ENCODE results near the gene HAVCR1. TPM values are rescaled to one million over a fixed set of nuclear protein-coding genes. Genes with fewer than 3 reads are reported as not detected.
"Not testable (repeated sequence)": the region's sequence is repeated elsewhere in the genome, so short reads cannot be mapped to it uniquely, and the experiment has no call there.

HAVCR1 gene
- total and polyA plus RNA-seq, 2 donors (not counting 1 experiment from before 2014, with no cell fraction given): not detected

DNA sequence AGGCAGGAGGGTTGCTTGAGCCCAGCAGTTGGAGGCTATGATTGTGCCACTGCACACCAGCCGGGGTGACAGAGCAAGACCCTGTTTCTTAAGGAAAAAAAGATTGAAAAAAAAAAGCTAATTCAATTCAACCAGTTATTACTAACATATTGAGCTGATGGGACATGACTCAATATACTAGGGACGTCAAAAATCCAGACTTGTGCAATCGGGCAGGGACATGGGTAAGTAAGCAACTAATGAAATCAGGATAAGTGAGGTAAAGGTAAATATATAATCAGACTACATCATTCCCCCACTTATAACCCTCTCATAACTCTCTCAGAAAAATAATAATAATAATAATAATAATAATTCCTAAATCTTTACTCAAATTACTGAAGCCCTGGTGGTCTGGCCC is 975 bp upstream of the HAVCR1 start:
- H3K27ac ChIP-seq (ENCODE audit: low read length in 2 of 2): no peak overlapping the region
- no peaks in the 10 kb centered on the region for H3K79me2 ChIP-seq (ENCODE audit: control insufficient read depth, insufficient read depth, low read length)
- no peak overlapping the region for H3K4me3 ChIP-seq (ENCODE audit: control extremely low read depth in 1 of 5, extremely low read depth in 1 of 5, insufficient read depth in 1 of 5, low read depth in 2 of 5, low read length in 4 of 5)
- Mint-ChIP-seq H3K4me3 (no peak overlapping the region), H3K27me3 (peaks cover 6% of the 10 kb centered on the region), H3K9me3 (ENCODE audit: insufficient read depth) (no peaks in the 10 kb centered on the region), H3K4me1 (no peaks in the 10 kb centered on the region), H3K27ac (no peak overlapping the region)
- no peak overlapping the region for H3K9ac ChIP-seq (ENCODE audit: low read length)
- WGBS (ENCODE audit: insufficient coverage): no CpG with 5 or more reads among the region's 3 CpGs
- H2AFZ ChIP-seq (ENCODE audit: insufficient read depth, low read depth, low read length, poor library complexity, severe bottlenecking): no peak overlapping the region
- ATAC-seq (ENCODE audit: low read depth): no peak
- CTCF ChIA-PET: no interaction called here
- H4K20me1 ChIP-seq (ENCODE audit: control insufficient read depth, insufficient read depth, low read length, poor library complexity, severe bottlenecking): no peaks in the 10 kb centered on the region
- no peaks in the 10 kb centered on the region for H3K4me1 ChIP-seq (ENCODE audit: control insufficient read depth in 2 of 2, insufficient read depth in 2 of 2, low read length in 2 of 2)
- H3K9me3 ChIP-seq (ENCODE audit: control extremely low read depth in 1 of 3, control insufficient read depth in 2 of 3, insufficient read depth in 1 of 3, low read length in 2 of 3): no peaks in the 10 kb centered on the region
- DNase-seq: no peak
- no peaks in the 10 kb centered on the region for H3K36me3 ChIP-seq (replicated peaks in 1 of 2; ENCODE audit: control extremely low read depth in 1 of 2, control insufficient read depth in 1 of 2, extremely low read depth in 1 of 2, insufficient read depth in 2 of 2, low read length in 1 of 2)
- TF ChIP-seq, protein P1, sequence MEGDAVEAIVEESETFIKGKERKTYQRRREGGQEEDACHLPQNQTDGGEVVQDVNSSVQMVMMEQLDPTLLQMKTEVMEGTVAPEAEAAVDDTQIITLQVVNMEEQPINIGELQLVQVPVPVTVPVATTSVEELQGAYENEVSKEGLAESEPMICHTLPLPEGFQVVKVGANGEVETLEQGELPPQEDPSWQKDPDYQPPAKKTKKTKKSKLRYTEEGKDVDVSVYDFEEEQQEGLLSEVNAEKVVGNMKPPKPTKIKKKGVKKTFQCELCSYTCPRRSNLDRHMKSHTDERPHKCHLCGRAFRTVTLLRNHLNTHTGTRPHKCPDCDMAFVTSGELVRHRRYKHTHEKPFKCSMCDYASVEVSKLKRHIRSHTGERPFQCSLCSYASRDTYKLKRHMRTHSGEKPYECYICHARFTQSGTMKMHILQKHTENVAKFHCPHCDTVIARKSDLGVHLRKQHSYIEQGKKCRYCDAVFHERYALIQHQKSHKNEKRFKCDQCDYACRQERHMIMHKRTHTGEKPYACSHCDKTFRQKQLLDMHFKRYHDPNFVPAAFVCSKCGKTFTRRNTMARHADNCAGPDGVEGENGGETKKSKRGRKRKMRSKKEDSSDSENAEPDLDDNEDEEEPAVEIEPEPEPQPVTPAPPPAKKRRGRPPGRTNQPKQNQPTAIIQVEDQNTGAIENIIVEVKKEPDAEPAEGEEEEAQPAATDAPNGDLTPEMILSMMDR (IDR thresholded peaks at IDR 0.05): no peak
- TF ChIP-seq EZH2 (IDR thresholded peaks at IDR 0.05; ENCODE audit: borderline replicate concordance, insufficient read depth, low read depth, low read length, poor library complexity, severe bottlenecking): no peak
- POLR2A ChIA-PET: no interaction called here
- no peaks in the 10 kb centered on the region for H3K27me3 ChIP-seq (replicated peaks in 1 of 4; ENCODE audit: control extremely low read depth in 1 of 4, control insufficient read depth in 3 of 4, insufficient read depth in 4 of 4, low read length in 3 of 4)
- H3K4me2 ChIP-seq (replicated peaks; ENCODE audit: low read depth, low read length, poor library complexity, severe bottlenecking): no peak overlapping the region
- intact Hi-C loops (cut with micrococcal nuclease): no loop called here

DNA sequence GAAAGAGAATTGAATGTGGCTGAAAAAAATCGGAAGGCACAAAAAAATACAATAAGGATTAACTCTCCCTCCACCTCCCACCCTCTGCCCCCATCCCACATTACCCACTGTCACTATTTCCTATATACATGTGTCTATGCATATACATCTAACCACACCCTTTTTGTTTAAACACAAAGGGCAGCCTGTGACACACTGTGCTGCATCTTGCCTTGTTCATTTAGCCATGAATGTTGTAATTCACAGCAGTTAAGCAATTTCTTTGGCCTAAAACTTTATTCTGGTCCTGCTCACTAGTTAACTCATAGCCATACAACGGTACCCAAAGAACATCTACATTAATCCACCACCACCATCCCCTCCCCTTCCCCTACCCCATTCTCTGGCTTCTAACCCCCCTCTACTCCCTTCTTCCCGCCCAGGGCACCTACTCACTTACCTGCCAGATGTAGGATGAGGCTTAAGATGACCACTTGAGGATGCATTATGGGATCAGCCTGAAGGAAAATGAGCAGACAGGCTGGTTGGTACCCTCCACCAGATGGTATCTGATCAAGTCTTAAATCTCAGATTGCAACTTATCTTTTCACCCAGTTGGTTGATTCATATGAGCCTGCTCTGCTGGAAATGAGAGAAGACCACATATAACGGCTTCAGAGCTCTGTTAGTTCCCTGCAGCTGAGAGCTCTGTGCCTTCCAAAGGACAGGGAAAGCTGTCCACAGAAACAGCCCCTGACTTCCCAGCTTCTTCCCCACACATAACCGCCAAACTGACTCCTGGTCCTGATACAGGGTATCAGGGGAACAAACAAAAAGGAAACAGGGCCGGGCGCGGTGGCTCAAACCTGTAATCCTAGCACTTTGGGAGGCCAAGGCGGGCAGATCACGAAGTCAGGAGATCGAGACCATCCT is 1.2 kb downstream of the HAVCR1 start:
- H4K20me1 ChIP-seq (ENCODE audit: control insufficient read depth, insufficient read depth, low read length, poor library complexity, severe bottlenecking): no peaks in the 10 kb centered on the region
- TF ChIP-seq EZH2 (IDR thresholded peaks at IDR 0.05; ENCODE audit: borderline replicate concordance, insufficient read depth, low read depth, low read length, poor library complexity, severe bottlenecking): no peak
- TF ChIP-seq, protein P1 (IDR thresholded peaks at IDR 0.05): no peak
- H3K79me2 ChIP-seq (ENCODE audit: control insufficient read depth, insufficient read depth, low read length): no peaks in the 10 kb centered on the region
- H3K4me2 ChIP-seq (replicated peaks; ENCODE audit: low read depth, low read length, poor library complexity, severe bottlenecking): no peak overlapping the region
- H3K27me3 Mint-ChIP-seq: peaks cover 6% of the 10 kb centered on the region
- H3K4me3 ChIP-seq (ENCODE audit: control extremely low read depth in 1 of 5, extremely low read depth in 1 of 5, insufficient read depth in 1 of 5, low read depth in 2 of 5, low read length in 4 of 5): no peak overlapping the region
- H3K9me3 Mint-ChIP-seq (ENCODE audit: insufficient read depth): no peaks in the 10 kb centered on the region
- H3K4me3 Mint-ChIP-seq: no peak overlapping the region
- H3K9me3 ChIP-seq (ENCODE audit: control extremely low read depth in 1 of 3, control insufficient read depth in 2 of 3, insufficient read depth in 1 of 3, low read length in 2 of 3): no peaks in the 10 kb centered on the region
- H3K27ac Mint-ChIP-seq: no peak overlapping the region
- DNase-seq (no peak), ATAC-seq (ENCODE audit: low read depth) (no peak)
- no peaks in the 10 kb centered on the region for H3K4me1 Mint-ChIP-seq
- POLR2A ChIA-PET: no interaction called here
- CTCF ChIA-PET: no interaction called here
- WGBS (ENCODE audit: insufficient coverage): 91% methylated on average over 8 of the region's 11 CpGs
- H3K4me1 ChIP-seq (ENCODE audit: control insufficient read depth in 2 of 2, insufficient read depth in 2 of 2, low read length in 2 of 2): no peaks in the 10 kb centered on the region
- H3K27me3 ChIP-seq (replicated peaks in 1 of 4; ENCODE audit: control extremely low read depth in 1 of 4, control insufficient read depth in 3 of 4, insufficient read depth in 4 of 4, low read length in 3 of 4): no peaks in the 10 kb centered on the region
- H3K27ac ChIP-seq (ENCODE audit: low read length in 2 of 2): no peak overlapping the region
- no peak overlapping the region for H2AFZ ChIP-seq (ENCODE audit: insufficient read depth, low read depth, low read length, poor library complexity, severe bottlenecking)
- no peaks in the 10 kb centered on the region for H3K36me3 ChIP-seq (replicated peaks in 1 of 2; ENCODE audit: control extremely low read depth in 1 of 2, control insufficient read depth in 1 of 2, extremely low read depth in 1 of 2, insufficient read depth in 2 of 2, low read length in 1 of 2)
- H3K9ac ChIP-seq (ENCODE audit: low read length): no peak overlapping the region
- intact Hi-C loops (cut with micrococcal nuclease): no loop called here

DNA sequence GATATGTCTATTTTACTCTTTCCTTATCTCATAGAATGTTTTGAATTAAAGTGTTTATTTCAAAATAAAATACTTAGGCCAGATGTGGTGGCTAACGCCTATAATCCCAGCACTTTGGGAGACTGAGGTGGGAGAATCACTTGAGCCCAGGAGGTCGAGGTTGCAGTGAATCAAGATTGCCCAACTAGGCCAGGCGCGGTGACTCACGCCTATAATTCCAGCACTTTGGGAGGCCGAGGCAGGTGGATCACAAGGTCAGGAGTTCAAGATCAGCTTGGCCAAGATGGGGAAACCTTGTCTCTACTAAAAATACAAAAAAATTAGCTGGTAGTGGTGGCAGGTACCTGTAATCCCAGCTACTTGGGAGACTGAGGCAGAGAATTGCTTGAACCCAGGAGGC is 2.1 kb downstream of the HAVCR1 start:
- H3K27me3 Mint-ChIP-seq; H3K27ac ChIP-seq (ENCODE audit: low read length in 2 of 2); ATAC-seq (ENCODE audit: low read depth); H3K9me3 Mint-ChIP-seq (ENCODE audit: insufficient read depth); H3K27ac Mint-ChIP-seq; H3K9me3 ChIP-seq (ENCODE audit: control extremely low read depth in 1 of 3, control insufficient read depth in 2 of 3, insufficient read depth in 1 of 3, low read length in 2 of 3); H3K4me2 ChIP-seq (replicated peaks; ENCODE audit: low read depth, low read length, poor library complexity, severe bottlenecking); H3K9ac ChIP-seq (ENCODE audit: low read length); H3K4me1 Mint-ChIP-seq; DNase-seq; H2AFZ ChIP-seq (ENCODE audit: insufficient read depth, low read depth, low read length, poor library complexity, severe bottlenecking); H3K36me3 ChIP-seq (replicated peaks in 1 of 2; ENCODE audit: control extremely low read depth in 1 of 2, control insufficient read depth in 1 of 2, extremely low read depth in 1 of 2, insufficient read depth in 2 of 2, low read length in 1 of 2); CTCF ChIA-PET; H3K27me3 ChIP-seq (replicated peaks in 1 of 4; ENCODE audit: control extremely low read depth in 1 of 4, control insufficient read depth in 3 of 4, insufficient read depth in 4 of 4, low read length in 3 of 4); POLR2A ChIA-PET; H3K4me3 ChIP-seq (ENCODE audit: control extremely low read depth in 1 of 5, extremely low read depth in 1 of 5, insufficient read depth in 1 of 5, low read depth in 2 of 5, low read length in 4 of 5); H3K79me2 ChIP-seq (ENCODE audit: control insufficient read depth, insufficient read depth, low read length); intact Hi-C loops (cut with micrococcal nuclease); H3K4me3 Mint-ChIP-seq; H4K20me1 ChIP-seq (ENCODE audit: control insufficient read depth, insufficient read depth, low read length, poor library complexity, severe bottlenecking); H3K4me1 ChIP-seq (ENCODE audit: control insufficient read depth in 2 of 2, insufficient read depth in 2 of 2, low read length in 2 of 2): not testable (repeated sequence)
- 88% methylated on average over 2 of the region's 6 CpGs for WGBS (ENCODE audit: insufficient coverage)
